AG10803 (cell line): Measurements from ENCODE around the gene SNHG17.
"Not testable (repeated sequence)": the region's sequence is repeated elsewhere in the genome, so short reads cannot be mapped to it uniquely, and the experiment has no call there.

Experiments
- DNase-seq: peaks from one replicate; pipeline ENCODE4 v3.0.0; 2010; ENCODE audit warnings: low read depth
- H3K4me3 ChIP-seq: 2 replicates; pipeline ENCODE4 v1.5.1; 2011; ENCODE audit warnings: mild to moderate bottlenecking, low read length, control low read depth
- TF ChIP-seq, protein P1 (sequence below): conservative IDR thresholded peaks from 2 replicates; pipeline ENCODE4 v1.5.1; 2011; ENCODE audit warnings: mild to moderate bottlenecking, low read length, control low read depth, inconsistent platforms

Gene SNHG17

DNA sequence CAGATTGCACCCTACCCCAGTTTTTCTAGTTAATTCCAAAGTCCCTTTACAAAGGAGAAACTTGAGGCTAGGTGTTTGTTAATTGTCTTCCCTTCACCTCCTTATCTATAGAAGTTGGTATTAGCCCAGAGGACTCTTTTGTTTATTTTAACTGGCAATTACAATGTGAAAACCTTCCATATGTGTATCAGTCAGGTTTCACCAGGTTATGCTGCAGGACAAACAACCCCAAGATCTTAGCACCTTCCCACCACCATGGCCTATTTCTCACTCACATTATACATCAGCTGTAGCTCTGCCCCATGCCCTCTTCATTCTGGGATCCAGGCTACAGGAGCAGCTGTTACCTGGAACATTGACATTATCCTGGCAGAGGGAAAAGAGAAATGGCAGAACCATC is 31.1 kb downstream of the SNHG17 start:
- no peak overlapping the region for H3K4me3 ChIP-seq
- DNase-seq: no peak
- TF ChIP-seq, protein P1, sequence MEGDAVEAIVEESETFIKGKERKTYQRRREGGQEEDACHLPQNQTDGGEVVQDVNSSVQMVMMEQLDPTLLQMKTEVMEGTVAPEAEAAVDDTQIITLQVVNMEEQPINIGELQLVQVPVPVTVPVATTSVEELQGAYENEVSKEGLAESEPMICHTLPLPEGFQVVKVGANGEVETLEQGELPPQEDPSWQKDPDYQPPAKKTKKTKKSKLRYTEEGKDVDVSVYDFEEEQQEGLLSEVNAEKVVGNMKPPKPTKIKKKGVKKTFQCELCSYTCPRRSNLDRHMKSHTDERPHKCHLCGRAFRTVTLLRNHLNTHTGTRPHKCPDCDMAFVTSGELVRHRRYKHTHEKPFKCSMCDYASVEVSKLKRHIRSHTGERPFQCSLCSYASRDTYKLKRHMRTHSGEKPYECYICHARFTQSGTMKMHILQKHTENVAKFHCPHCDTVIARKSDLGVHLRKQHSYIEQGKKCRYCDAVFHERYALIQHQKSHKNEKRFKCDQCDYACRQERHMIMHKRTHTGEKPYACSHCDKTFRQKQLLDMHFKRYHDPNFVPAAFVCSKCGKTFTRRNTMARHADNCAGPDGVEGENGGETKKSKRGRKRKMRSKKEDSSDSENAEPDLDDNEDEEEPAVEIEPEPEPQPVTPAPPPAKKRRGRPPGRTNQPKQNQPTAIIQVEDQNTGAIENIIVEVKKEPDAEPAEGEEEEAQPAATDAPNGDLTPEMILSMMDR: no peak

DNA sequence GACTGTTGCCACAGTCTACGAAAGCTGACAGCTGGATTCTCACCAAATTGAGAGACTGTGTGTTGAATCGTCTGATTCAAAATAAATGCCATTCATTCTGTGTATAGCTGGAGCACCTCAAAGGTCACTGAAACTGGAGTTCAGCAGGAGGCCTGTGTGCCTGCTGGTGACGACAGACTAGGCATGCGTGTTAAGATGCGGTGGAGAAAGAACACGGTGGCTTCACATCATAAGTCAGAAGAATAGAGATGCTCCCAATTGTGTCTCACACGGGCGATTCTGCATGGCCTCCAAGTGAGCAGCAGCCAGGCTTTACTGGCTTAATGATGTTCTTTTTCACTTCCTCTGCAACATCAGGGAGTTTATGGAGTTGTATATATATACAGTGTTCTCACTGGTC is 32.3 kb downstream of the SNHG17 start:
- TF ChIP-seq, protein P1: no peak
- no peak for DNase-seq

DNA sequence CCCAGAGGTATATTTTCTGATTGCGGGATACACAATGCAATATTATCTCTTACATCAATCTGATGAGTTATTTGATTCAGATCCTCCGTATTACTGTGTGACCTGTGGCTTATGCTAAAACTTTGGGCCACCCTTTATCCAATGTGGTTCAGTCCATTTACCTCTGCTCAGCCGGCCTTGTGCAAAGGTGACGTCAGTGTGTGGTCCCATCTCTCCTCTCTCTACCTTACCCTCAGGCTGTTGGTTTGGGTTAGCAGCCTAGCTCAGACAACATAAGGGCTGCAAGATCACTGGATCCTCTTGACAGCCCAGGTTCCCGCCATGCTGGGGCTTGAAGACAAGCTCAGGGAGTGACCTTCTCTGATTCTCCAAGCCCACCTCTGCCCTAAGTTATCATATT is 33.0 kb downstream of the SNHG17 start:
- DNase-seq: no peak
- TF ChIP-seq, protein P1: no peak
- no peak overlapping the region for H3K4me3 ChIP-seq

More for the DNA sequence above, 32.3 kb downstream of the SNHG17 start:
- no peak overlapping the region for H3K4me3 ChIP-seq

DNA sequence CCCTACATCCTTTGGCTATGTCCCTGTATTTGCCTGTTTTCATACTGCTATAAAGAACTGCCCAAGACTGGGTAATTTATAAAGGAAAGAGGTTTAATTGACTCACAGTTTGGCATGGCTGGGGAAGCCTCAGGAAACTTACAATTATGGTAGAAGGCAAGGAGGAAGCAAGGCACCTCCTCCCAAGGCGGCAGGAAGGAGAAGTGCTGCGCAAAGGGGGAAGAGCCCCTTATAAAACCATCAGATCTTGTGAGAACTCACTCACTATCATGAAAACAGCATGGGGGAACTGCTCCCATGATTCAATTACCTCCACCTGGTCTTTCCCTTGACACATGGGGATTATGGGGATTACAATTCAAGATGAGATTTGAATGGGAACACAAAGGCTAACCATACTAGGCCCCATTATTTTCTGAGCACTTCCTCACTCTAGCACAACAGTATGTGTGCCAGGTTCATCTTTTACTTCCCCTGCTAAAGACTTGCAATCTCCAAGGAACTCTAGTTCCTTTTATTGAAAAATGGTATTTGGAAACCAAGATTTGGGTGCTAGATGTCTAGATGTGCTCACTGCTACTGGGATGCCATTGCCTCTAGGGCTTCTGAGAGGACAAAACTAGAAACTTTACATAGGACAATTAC is 39.3 kb downstream of the SNHG17 start:
- not testable (repeated sequence) for DNase-seq

DNA sequence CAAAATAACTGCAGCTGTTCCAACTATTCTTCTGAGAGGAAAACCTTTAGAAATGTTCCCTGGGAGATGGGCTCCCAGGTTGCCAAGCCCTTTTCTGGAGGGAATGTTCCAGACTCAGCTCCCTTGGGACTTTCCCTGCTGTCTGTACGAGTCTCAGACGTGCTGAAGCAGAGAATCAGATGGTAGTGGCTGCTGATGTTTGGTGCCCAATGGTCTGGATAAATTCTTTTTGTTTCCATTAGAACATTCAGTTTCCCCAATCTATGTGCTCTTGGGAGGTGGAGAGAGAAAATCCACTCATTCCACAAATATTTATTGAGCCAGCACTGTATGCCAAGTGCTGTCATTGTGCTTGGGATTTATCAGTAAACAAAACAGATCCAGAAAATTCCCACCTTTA is 40.0 kb downstream of the SNHG17 start:
- TF ChIP-seq, protein P1: no peak
- DNase-seq: peak; percentile 34

More for the DNA sequence above, 39.3 kb downstream of the SNHG17 start:
- not testable (repeated sequence) for H3K4me3 ChIP-seq

DNA sequence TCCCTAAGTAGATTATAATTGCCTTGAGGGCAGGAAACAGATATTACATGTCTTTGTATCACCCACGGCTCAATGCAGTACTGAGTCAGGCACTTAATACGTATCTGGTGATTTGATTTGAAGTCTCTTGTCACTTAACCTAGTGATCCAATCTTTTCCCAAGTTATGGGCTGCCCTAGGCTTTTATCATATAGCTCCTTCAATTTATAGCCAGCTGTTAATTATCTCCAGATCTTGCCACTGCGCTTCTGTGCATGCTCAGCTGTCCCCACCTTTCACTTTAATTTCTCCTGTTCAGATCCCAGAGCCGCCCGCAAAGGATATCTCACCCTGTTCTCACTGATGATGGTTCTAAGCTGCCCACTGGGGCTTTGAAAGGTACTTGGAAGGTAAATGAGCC is 41.9 kb downstream of the SNHG17 start:
- DNase-seq: no peak
- no peak overlapping the region for H3K4me3 ChIP-seq
- TF ChIP-seq, protein P1: no peak

More for the DNA sequence above, 40.0 kb downstream of the SNHG17 start:
- no peak overlapping the region for H3K4me3 ChIP-seq

DNA sequence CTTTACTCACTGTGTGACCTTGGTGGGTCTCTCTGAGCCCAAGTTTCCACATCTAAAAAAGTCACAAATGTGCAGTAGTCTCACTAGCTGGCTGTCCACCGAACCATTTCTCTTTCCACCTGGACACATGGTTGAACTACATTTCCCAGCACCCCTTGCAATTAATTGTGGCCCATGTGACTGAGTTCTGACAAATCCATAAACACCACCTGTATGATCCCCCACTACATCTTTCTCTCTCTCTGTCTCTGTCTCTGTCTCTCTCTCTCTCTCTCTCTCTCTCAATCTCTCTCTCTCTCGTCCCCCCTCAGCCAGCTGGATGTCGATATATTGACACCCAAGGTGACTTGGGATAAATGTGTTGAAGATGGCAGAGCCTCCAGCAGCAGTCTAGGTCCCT is 42.8 kb downstream of the SNHG17 start:
- H3K4me3 ChIP-seq: no peak overlapping the region
- TF ChIP-seq, protein P1: no peak
- no peak for DNase-seq
